ENCODE data around the gene C1orf159.

Gene C1orf159

GRCh38 chr1:1074631-1075147 lies 41.2 kb downstream of the C1orf159 start:
- Histone ChIP-seq H3K27ac (ENCODE audit: low read depth, low read length) (no peak overlapping the region), H3K9me3 (ENCODE audit: insufficient read depth, low read depth, low read length) (no peaks in the 10 kb centered on the region), H3K9ac (ENCODE audit: low read depth, low read length) (no peak overlapping the region; the same call in 1 of the 2 replicates), H3K4me3 (ENCODE audit: low read length) (no peak overlapping the region), H3K36me3 (ENCODE audit: insufficient read depth, low read length) (no peaks in the 10 kb centered on the region), H3K27me3 (ENCODE audit: insufficient read depth, low read length) (peaks cover 21% of the 10 kb centered on the region), H3K4me1 (ENCODE audit: insufficient read depth, low read length) (0 out of 2 replicates have a peak, but pooled peaks cover 4% of the 10 kb centered on the region)
- WGBS: 92% methylated on average over 14 of the region's 14 CpGs

DNA sequence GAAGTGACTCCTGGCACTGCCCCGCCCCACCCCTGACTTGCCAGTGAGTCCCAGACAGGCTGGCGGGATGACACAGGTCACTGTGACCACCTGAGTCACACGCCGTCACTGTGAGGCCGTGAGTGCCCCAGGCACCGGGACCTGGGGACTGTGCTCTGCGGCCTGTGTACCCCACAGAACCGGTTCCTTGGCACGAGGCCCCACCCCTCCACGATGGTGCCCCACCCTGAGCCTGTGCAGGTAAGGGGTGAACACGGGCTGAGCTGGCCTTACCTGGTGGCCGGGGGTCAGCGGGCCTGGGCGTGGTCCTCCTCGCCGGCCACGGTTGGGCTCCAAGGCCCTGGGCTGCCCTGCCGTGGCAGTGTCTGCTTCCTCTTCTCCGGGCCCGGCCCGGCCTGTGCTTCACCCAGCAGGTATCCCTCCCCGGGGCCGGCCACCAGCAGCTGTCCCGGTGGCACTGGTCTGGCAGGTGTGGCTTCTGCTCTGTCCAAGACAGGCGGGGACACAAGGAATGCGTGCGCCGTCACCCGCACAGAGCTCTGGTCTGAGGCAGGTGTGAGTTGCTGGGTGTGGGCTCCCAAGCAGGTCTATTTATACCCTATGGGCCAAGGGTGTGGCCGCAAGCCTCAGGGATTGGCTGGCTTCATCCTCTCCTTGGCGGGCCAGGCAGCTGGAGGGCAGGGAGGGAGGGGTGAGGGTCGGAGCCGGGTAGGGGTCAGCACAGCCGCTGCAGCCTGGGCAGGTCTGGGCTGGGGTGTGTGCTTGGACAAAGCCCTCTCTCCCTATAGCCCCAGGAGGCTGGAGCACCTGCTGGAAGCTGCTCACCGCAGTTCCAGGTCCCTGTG lies 41.9 kb downstream of the C1orf159 start, which contains the start of gene RNF223:
TSS of gene RNF223 (minus strand) at position 564 of the 845 bp plus-strand sequence. CDS start 1,740 bp downstream, outside the sequence.
- peaks cover 20% of the 10 kb centered on the region for H3K27me3 ChIP-seq (ENCODE audit: insufficient read depth, low read length)
- no peaks in the 10 kb centered on the region for H3K4me1 ChIP-seq (ENCODE audit: insufficient read depth, low read length)
- 85% methylated on average over 33 of the region's 35 CpGs for WGBS
- H3K27ac ChIP-seq (ENCODE audit: low read depth, low read length): no peak within 1 kb of the TSS
- H3K4me3 ChIP-seq (ENCODE audit: low read length): no peak within 1 kb of the TSS
- H3K9ac ChIP-seq (ENCODE audit: low read depth, low read length): no peak within 1 kb of the TSS; the same call in 1 of the 2 replicates
- no peaks in the 10 kb centered on the region for H3K9me3 ChIP-seq (ENCODE audit: insufficient read depth, low read depth, low read length)
- no peaks in the 10 kb centered on the region for H3K36me3 ChIP-seq (ENCODE audit: insufficient read depth, low read length)

- H3K9me3 ChIP-seq (ENCODE audit: insufficient read depth, low read depth, low read length): no peaks in the 10 kb centered on the region
- WGBS: 91% methylated on average over 28 of the region's 28 CpGs
- no peaks in the 10 kb centered on the region for H3K4me1 ChIP-seq (ENCODE audit: insufficient read depth, low read length)
- H3K27ac ChIP-seq (ENCODE audit: low read depth, low read length): no peak overlapping the region
- H3K27me3 ChIP-seq (ENCODE audit: insufficient read depth, low read length): peaks cover 21% of the 10 kb centered on the region
- no peak overlapping the region for H3K9ac ChIP-seq (ENCODE audit: low read depth, low read length)
- H3K4me3 ChIP-seq (ENCODE audit: low read length): no peak overlapping the region
- H3K36me3 ChIP-seq (ENCODE audit: insufficient read depth, low read length): no peaks in the 10 kb centered on the region
These were observed 42.8 kb downstream of the C1orf159 start for GRCh38 chr1:1072849-1073742.

- H3K9ac ChIP-seq (ENCODE audit: low read depth, low read length): no peak overlapping the region
- no peak overlapping the region for H3K4me3 ChIP-seq (ENCODE audit: low read length)
- peaks cover 28% of the 10 kb centered on the region for H3K27me3 ChIP-seq (ENCODE audit: insufficient read depth, low read length)
- no peaks in the 10 kb centered on the region for H3K9me3 ChIP-seq (ENCODE audit: insufficient read depth, low read depth, low read length)
- H3K27ac ChIP-seq (ENCODE audit: low read depth, low read length): no peak overlapping the region
- 85% methylated on average over 21 of the region's 21 CpGs for WGBS
- no peaks in the 10 kb centered on the region for H3K4me1 ChIP-seq (ENCODE audit: insufficient read depth, low read length)
- H3K36me3 ChIP-seq (ENCODE audit: insufficient read depth, low read length): no peaks in the 10 kb centered on the region
These were observed 43.5 kb downstream of the C1orf159 start for GRCh38 chr1:1072299-1072848.

DNA sequence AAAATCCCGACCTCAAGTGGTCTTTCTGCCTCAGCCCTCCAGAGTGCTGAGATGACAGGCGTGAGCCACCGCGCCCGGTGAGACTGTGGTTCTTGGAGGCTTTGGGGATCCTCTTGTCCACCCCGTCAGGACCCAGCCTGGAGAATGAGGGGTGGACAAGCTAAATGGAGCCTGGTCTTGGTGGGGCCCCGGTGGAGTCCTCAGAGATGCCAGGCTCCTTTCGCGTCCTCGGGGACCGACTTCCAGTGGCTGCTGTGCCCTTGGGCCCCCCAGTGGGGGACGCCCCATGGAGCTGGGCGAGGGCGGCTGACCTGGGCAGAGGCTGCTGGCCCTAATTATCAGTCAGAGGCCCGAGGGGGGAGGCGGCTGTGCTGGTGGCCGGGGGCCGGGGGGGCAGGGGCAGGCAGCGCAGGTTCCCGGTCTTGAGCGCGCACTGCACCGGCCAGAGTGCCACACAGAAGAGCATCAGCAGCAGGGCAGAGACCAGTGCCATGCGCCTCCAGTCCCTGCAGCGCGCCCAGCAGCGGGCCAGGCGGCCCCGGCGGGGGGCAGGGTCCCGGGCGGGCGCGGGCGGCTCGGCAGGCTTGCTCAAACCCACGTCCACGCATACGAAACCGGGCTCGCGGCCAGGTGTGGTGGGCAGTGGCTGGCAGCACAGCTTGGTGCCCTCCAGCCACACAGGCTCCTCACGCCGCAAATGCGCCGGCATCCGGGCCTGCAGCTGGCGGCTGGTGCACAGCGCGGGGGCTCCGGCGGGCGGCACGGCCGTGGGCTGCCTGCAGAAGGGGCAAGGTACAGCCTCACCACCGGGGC lies 44.2 kb downstream of the C1orf159 start:
- WGBS: 91% methylated on average over 56 of the region's 56 CpGs
- H3K27ac ChIP-seq (ENCODE audit: low read depth, low read length): no peak overlapping the region
- H3K9me3 ChIP-seq (ENCODE audit: insufficient read depth, low read depth, low read length): no peaks in the 10 kb centered on the region
- H3K36me3 ChIP-seq (ENCODE audit: insufficient read depth, low read length): no peaks in the 10 kb centered on the region
- no peak overlapping the region for H3K4me3 ChIP-seq (ENCODE audit: low read length)
- H3K4me1 ChIP-seq (ENCODE audit: insufficient read depth, low read length): no peaks in the 10 kb centered on the region
- no peak overlapping the region for H3K9ac ChIP-seq (ENCODE audit: low read depth, low read length)
- H3K27me3 ChIP-seq (ENCODE audit: insufficient read depth, low read length): peaks cover 28% of the 10 kb centered on the region

- Histone ChIP-seq H3K27me3 (ENCODE audit: insufficient read depth, low read length) (peaks cover 25% of the 10 kb centered on the region), H3K4me3 (ENCODE audit: low read length) (peak overlapping the region; percentile 89), H3K9ac (ENCODE audit: low read depth, low read length) (no peak overlapping the region; the same call in 1 of the 2 replicates), H3K9me3 (ENCODE audit: insufficient read depth, low read depth, low read length) (no peaks in the 10 kb centered on the region), H3K4me1 (ENCODE audit: insufficient read depth, low read length) (no peaks in the 10 kb centered on the region), H3K36me3 (ENCODE audit: insufficient read depth, low read length) (no peaks in the 10 kb centered on the region), H3K27ac (ENCODE audit: low read depth, low read length) (no peak overlapping the region)
- 60% methylated on average over 40 of the region's 40 CpGs for WGBS
These were observed 45.9 kb downstream of the C1orf159 start for GRCh38 chr1:1069711-1070676.

- Histone ChIP-seq H3K27me3 (ENCODE audit: insufficient read depth, low read length) (peaks cover 27% of the 10 kb centered on the region), H3K9me3 (ENCODE audit: insufficient read depth, low read depth, low read length) (no peaks in the 10 kb centered on the region), H3K36me3 (ENCODE audit: insufficient read depth, low read length) (no peaks in the 10 kb centered on the region), H3K4me3 (ENCODE audit: low read length) (peak overlapping the region; percentile 89), H3K4me1 (ENCODE audit: insufficient read depth, low read length) (no peaks in the 10 kb centered on the region), H3K27ac (ENCODE audit: low read depth, low read length) (peak overlapping the region; percentile 77; the same call in 1 of the 2 replicates), H3K9ac (ENCODE audit: low read depth, low read length) (peak overlapping the region; percentile 49; the same call in 1 of the 2 replicates)
- 2% methylated on average over 72 of the region's 75 CpGs for WGBS
These were observed 46.7 kb downstream of the C1orf159 start for GRCh38 chr1:1069056-1069710.

DNA sequence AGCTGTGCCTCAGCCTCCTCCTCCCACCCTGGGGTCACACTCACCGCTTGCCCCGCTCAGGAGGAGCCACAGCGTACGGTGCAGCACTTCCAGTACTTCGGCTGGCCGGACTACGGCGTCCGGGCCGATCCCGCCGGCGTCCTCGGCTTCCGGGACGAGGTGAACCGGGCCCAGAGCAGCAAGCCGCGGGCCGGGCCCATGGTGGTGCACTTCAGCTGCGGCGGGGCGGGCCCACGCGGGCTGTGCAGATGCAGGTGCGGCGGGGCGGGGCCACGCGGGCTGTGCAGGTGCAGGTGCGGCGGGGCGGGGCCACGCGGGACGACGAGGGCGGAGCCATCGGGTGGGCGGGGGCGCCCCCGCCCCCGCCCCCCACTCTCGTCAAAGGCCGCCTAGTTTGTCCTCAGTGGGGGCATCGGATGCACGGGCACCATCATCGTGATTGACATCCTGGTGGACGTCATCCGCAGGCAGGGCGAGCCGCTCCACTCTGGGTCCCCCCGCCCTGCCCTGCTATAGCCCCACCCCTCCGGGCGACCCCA lies 47.3 kb downstream of the C1orf159 start:
- Histone ChIP-seq H3K4me3 (ENCODE audit: low read length) (peak overlapping the region; percentile 89), H3K9ac (ENCODE audit: low read depth, low read length) (no peak overlapping the region; the same call in 1 of the 2 replicates), H3K9me3 (ENCODE audit: insufficient read depth, low read depth, low read length) (no peaks in the 10 kb centered on the region), H3K27ac (ENCODE audit: low read depth, low read length) (no peak overlapping the region), H3K36me3 (ENCODE audit: insufficient read depth, low read length) (no peaks in the 10 kb centered on the region), H3K4me1 (ENCODE audit: insufficient read depth, low read length) (no peaks in the 10 kb centered on the region), H3K27me3 (ENCODE audit: insufficient read depth, low read length) (peaks cover 33% of the 10 kb centered on the region)
- 2% methylated on average over 53 of the region's 55 CpGs for WGBS

Measured in HUES64 (cell line).